Activated CD8-positive, alpha-beta memory T cell treated with anti-CD3 and anti-CD28 coated beads, Interleukin-2, amount 50 U/mL, for 4 hours (primary cell): ENCODE data around the gene SREK1IP1.
"Not testable (repeated sequence)": the region's sequence is repeated elsewhere in the genome, so short reads cannot be mapped to it uniquely, and the experiment has no call there.

Source experiments
- DNase-seq: peaks from one replicate; pipeline ENCODE4 v3.0.0-alpha.2; 2020

The SREK1IP1 gene

GRCh38 chr5:64763948-64764503 lies 4.5 kb downstream of the SREK1IP1 start:
- no peak for DNase-seq

- no peak for DNase-seq
Observed at GRCh38 chr5:64759960-64760660, 8.4 kb downstream of the SREK1IP1 start.

GRCh38 chr5:64758901-64759300 lies 9.6 kb downstream of the SREK1IP1 start:
- DNase-seq = no peak

- DNase-seq = no peak
Observed at GRCh38 chr5:64754066-64754465, 14.4 kb downstream of the SREK1IP1 start.

GRCh38 chr5:64749385-64749784 lies 19.1 kb downstream of the SREK1IP1 start:
- DNase-seq = no peak

- no peak for DNase-seq
Observed at GRCh38 chr5:64746446-64746845, 22.0 kb downstream of the SREK1IP1 start.

GRCh38 chr5:64744914-64745313 lies 23.6 kb downstream of the SREK1IP1 start:
- DNase-seq = no peak

GRCh38 chr5:64742821-64743220 lies 25.7 kb downstream of the SREK1IP1 start:
- no peak for DNase-seq

- DNase-seq = no peak
Observed at GRCh38 chr5:64742411-64742810, 26.1 kb downstream of the SREK1IP1 start.

GRCh38 chr5:64727150-64727549 lies 41.3 kb downstream of the SREK1IP1 start:
- DNase-seq = no peak

- no peak for DNase-seq
Observed at GRCh38 chr5:64722588-64722987, 45.9 kb downstream of the SREK1IP1 start.

- DNase-seq = not testable (repeated sequence)
Observed at GRCh38 chr5:64714495-64714894, 54.0 kb downstream of the SREK1IP1 start.

- DNase-seq = no peak
Observed at GRCh38 chr5:64707191-64707590, 61.3 kb downstream of the SREK1IP1 start.

GRCh38 chr5:64706074-64706473 lies 62.4 kb downstream of the SREK1IP1 start:
- DNase-seq = not testable (repeated sequence)

GRCh38 chr5:64700765-64701164 lies 67.7 kb downstream of the SREK1IP1 start:
- no peak for DNase-seq

GRCh38 chr5:64696414-64696813 lies 72.1 kb downstream of the SREK1IP1 start:
- DNase-seq = not testable (repeated sequence)

GRCh38 chr5:64693636-64694035 lies 74.9 kb downstream of the SREK1IP1 start:
- DNase-seq = no peak

GRCh38 chr5:64691291-64691690 lies 77.2 kb downstream of the SREK1IP1 start:
- DNase-seq = no peak

GRCh38 chr5:64690417-64691151 lies 77.9 kb downstream of the SREK1IP1 start, which contains the start of gene SHISAL2B:
TSS of gene SHISAL2B (plus strand) at chr5:64690503. CDS start at chr5:64690624, 121 bp downstream.
- no peak for DNase-seq

GRCh38 chr5:64690104-64690416 lies 78.4 kb downstream of the SREK1IP1 start:
- DNase-seq = no peak

- DNase-seq = no peak
Observed at GRCh38 chr5:64688965-64689364, 79.5 kb downstream of the SREK1IP1 start.

GRCh38 chr5:64688391-64688790 lies 80.1 kb downstream of the SREK1IP1 start:
- DNase-seq = no peak

GRCh38 chr5:64685866-64686265 lies 82.6 kb downstream of the SREK1IP1 start:
- no peak for DNase-seq

GRCh38 chr5:64682608-64683007 lies 85.9 kb downstream of the SREK1IP1 start:
- DNase-seq = no peak
